ENCODE data around the gene TSC22D3.

GRCh38 chrX:107736781-107737531 lies 38.6 kb downstream of the TSC22D3 start:
- no peak for TF ChIP-seq CTCF (conservative IDR thresholded peaks at IDR 0.05 in 1 of 2, IDR thresholded peaks at IDR 0.05 in 1 of 2; ENCODE audit: extremely low read depth in 1 of 2, insufficient read depth in 1 of 2, low read depth in 1 of 2, low read length in 2 of 2)
- TF ChIP-seq EZH2 (IDR thresholded peaks at IDR 0.05; ENCODE audit: borderline replicate concordance, low read length): no peak
